Measurements from ENCODE around the gene FRMD4A. TPM values are rescaled to one million over a fixed set of nuclear protein-coding genes. Genes with fewer than 3 reads are reported as not detected.

FRMD4A gene
- total RNA-seq, 4 donors from 2014 or later = 13.7 to 27.2 (median 19.6) TPM

DNA sequence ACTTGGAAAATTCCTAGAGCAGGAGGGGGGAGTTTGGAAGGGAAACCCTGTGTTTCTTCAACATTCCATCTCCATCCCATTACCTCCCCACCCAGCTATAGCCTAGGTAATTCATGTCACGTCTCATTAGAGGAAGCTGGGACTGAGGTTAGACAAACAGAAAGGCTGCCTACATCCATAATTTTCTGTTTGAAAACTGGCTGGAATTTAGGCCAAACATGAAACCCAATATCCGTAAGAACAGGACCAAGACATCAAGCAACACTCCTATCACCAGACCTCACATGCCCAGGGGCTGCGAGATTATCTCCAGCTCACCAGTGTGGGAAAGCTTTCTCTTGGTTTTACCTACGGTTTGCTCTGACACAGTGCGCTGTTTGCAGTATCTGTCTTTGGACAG is 316.3 kb downstream of the FRMD4A start:
- no peak for ATAC-seq
- TF ChIP-seq POLR2A (IDR thresholded peaks at IDR 0.05) (no peak), POLR2AphosphoS5 (IDR thresholded peaks at IDR 0.05) (no peak)
- no peak overlapping the region for H3K4me3 ChIP-seq
- H3K27ac ChIP-seq = no peak overlapping the region
- peaks cover 20% of the 10 kb centered on the region for H3K27me3 ChIP-seq
- H3K36me3 ChIP-seq = no peaks in the 10 kb centered on the region
- H3K4me1 ChIP-seq = peaks cover 0 to 9% (median 0%) of the 10 kb centered on the region in 3 donors
- no peaks in the 10 kb centered on the region for H3K9me3 ChIP-seq
- 90 to 100% methylated on average over 1 to 5 of the region's 5 CpGs for WGBS, 2 donors (ENCODE audit: low coverage in 1 of 2)

GRCh38 chr10:14010769-14011574 is 319.8 kb downstream of the FRMD4A start:
- no peak for TF ChIP-seq POLR2A (IDR thresholded peaks at IDR 0.05)
- TF ChIP-seq EP300 (IDR thresholded peaks at IDR 0.05) = no peak
- TF ChIP-seq, protein P1, sequence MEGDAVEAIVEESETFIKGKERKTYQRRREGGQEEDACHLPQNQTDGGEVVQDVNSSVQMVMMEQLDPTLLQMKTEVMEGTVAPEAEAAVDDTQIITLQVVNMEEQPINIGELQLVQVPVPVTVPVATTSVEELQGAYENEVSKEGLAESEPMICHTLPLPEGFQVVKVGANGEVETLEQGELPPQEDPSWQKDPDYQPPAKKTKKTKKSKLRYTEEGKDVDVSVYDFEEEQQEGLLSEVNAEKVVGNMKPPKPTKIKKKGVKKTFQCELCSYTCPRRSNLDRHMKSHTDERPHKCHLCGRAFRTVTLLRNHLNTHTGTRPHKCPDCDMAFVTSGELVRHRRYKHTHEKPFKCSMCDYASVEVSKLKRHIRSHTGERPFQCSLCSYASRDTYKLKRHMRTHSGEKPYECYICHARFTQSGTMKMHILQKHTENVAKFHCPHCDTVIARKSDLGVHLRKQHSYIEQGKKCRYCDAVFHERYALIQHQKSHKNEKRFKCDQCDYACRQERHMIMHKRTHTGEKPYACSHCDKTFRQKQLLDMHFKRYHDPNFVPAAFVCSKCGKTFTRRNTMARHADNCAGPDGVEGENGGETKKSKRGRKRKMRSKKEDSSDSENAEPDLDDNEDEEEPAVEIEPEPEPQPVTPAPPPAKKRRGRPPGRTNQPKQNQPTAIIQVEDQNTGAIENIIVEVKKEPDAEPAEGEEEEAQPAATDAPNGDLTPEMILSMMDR (IDR thresholded peaks at IDR 0.05) = no peak
- TF ChIP-seq POLR2AphosphoS5 (IDR thresholded peaks at IDR 0.05) = no peak
- H3K36me3 ChIP-seq = no peaks in the 10 kb centered on the region
- no peak overlapping the region for H3K4me3 ChIP-seq
- no peaks in the 10 kb centered on the region for H3K9me3 ChIP-seq
- WGBS, 2 donors (ENCODE audit: low coverage in 1 of 2) = 75 to 95% methylated on average over 4 to 5 of the region's 5 CpGs
- no peak for ATAC-seq
- H3K27me3 ChIP-seq = peaks cover 23% of the 10 kb centered on the region
- peaks cover 0 to 27% (median 0%) of the 10 kb centered on the region in 3 donors for H3K4me1 ChIP-seq
- H3K27ac ChIP-seq = no peak overlapping the region

DNA sequence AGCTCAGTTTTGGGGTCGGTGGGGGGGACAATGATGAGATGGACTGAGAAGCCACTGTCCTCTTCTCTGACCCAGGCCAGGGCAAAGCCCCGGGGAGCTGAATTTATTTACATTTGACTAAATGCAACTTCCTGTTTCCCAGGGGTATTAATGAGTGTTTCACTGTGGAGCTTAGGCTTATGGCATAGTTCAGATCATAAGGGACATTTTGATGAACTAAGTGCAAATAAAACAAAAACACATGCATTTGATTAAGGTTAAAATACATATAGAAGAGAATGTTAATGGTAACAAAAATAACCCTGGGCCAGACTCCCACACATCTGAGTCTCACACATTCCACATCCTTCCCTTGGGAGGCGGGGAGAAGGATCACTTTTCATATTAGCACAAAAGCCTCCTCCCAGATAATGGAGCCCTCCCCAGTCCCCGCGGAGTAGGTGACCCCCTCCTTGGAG is 320.6 kb downstream of the FRMD4A start:
- WGBS, 2 donors (ENCODE audit: low coverage in 1 of 2) = 18 to 22% methylated on average over 5 of the region's 5 CpGs
- Histone ChIP-seq H3K4me3 (peak overlapping the region in 1 of 2 donors; percentile 39), H3K27ac (peak overlapping the region in 3 of 4 donors; percentile 57 to 58 (median 58)), H3K36me3 (no peaks in the 10 kb centered on the region), H3K27me3 (peaks cover 23% of the 10 kb centered on the region), H3K4me1 (peaks cover 0 to 27% (median 0%) of the 10 kb centered on the region in 3 donors), H3K9me3 (no peaks in the 10 kb centered on the region)
- ATAC-seq = no peak
- no peak for TF ChIP-seq POLR2AphosphoS5 (IDR thresholded peaks at IDR 0.05)
- no peak for TF ChIP-seq EP300 (IDR thresholded peaks at IDR 0.05)
- TF ChIP-seq POLR2A (IDR thresholded peaks at IDR 0.05) = no peak
- TF ChIP-seq, protein P1 (IDR thresholded peaks at IDR 0.05) = no peak

- TF ChIP-seq EP300 (IDR thresholded peaks at IDR 0.05) = no peak
- TF ChIP-seq POLR2A (IDR thresholded peaks at IDR 0.05) = no peak
- TF ChIP-seq, protein P1 (IDR thresholded peaks at IDR 0.05) = no peak
- no peak for TF ChIP-seq POLR2AphosphoS5 (IDR thresholded peaks at IDR 0.05)
- peak overlapping the region in 3 of 4 donors; percentile 57 to 58 (median 58) for H3K27ac ChIP-seq
- no peak for ATAC-seq
- peaks cover 23% of the 10 kb centered on the region for H3K27me3 ChIP-seq
- WGBS, 2 donors (ENCODE audit: low coverage in 1 of 2) = 22 to 41% methylated on average over 18 to 23 of the region's 24 CpGs
- no peaks in the 10 kb centered on the region for H3K9me3 ChIP-seq
- no peaks in the 10 kb centered on the region for H3K36me3 ChIP-seq
- peaks cover 0 to 27% (median 0%) of the 10 kb centered on the region in 3 donors for H3K4me1 ChIP-seq
- H3K4me3 ChIP-seq = peak overlapping the region in 1 of 2 donors; percentile 39
These were observed 321.2 kb downstream of the FRMD4A start for GRCh38 chr10:14009371-14010100.

GRCh38 chr10:14008740-14009080 is 322.0 kb downstream of the FRMD4A start:
- no peak for ATAC-seq
- Histone ChIP-seq H3K36me3 (no peaks in the 10 kb centered on the region), H3K9me3 (no peaks in the 10 kb centered on the region), H3K27ac (peak overlapping the region in 3 of 4 donors; percentile 42 to 58 (median 57)), H3K4me3 (peak overlapping the region; percentile 6 to 39), H3K4me1 (peaks cover 0 to 27% (median 0%) of the 10 kb centered on the region in 3 donors), H3K27me3 (peaks cover 23% of the 10 kb centered on the region)
- TF ChIP-seq, protein P1 (IDR thresholded peaks at IDR 0.05) = no peak
- TF ChIP-seq EP300 (IDR thresholded peaks at IDR 0.05) (no peak), POLR2A (IDR thresholded peaks at IDR 0.05) (no peak), POLR2AphosphoS5 (IDR thresholded peaks at IDR 0.05) (no peak)
- WGBS, 2 donors (ENCODE audit: low coverage in 1 of 2) = 32 to 34% methylated on average over 6 to 9 of the region's 9 CpGs
